IPS DF 6.9 (cell line): ENCODE measurements around the gene USP49.

Experiments used
- DNase-seq: peaks from one replicate; pipeline ENCODE4 v3.0.0-alpha.2; 2013; ENCODE audit warnings: low read depth, low spot score
- H3K27ac ChIP-seq: one replicate; pipeline ENCODE4 v1.5.1; 2013; ENCODE audit warnings: low read length, control low read depth
- H3K27me3 ChIP-seq: 2 replicates; pipeline ENCODE4 v1.6.1; 2013; ENCODE audit warnings: mild to moderate bottlenecking, low read length; ENCODE audit not compliant: control insufficient read depth, insufficient read depth
- H3K36me3 ChIP-seq: 2 replicates; pipeline ENCODE4 v1.6.1; 2013; ENCODE audit warnings: low read length; ENCODE audit not compliant: control insufficient read depth, insufficient read depth
- H3K4me1 ChIP-seq: 2 replicates; pipeline ENCODE4 v1.6.1; 2013; ENCODE audit warnings: low read length; ENCODE audit not compliant: control insufficient read depth, insufficient read depth
- H3K4me3 ChIP-seq: 2 replicates; pipeline ENCODE4 v1.5.1; 2013; ENCODE audit warnings: mild to moderate bottlenecking, low read length
- H3K9me3 ChIP-seq: 2 replicates; pipeline ENCODE4 v1.6.1; 2013; ENCODE audit warnings: low read length, inconsistent platforms; ENCODE audit not compliant: control insufficient read depth, insufficient read depth
- WGBS: extraction: QIAGEN DNeasy Blood & Tissue Kit; methylation state at CpG from one replicate; pipeline ENCODE4 v1.1.7; 2013; ENCODE audit warnings: mixed read lengths, missing lambda C conversion rate; ENCODE audit not compliant: insufficient read length, insufficient coverage; 5-methylcytosine and 5-hydroxymethylcytosine counted together

Gene USP49

GRCh38 chr6:41896281-41896680 is 1.1 kb upstream of the USP49 start:
- no peaks in the 10 kb centered on the region for H3K9me3 ChIP-seq
- H3K27ac ChIP-seq: no peak overlapping the region
- H3K4me1 ChIP-seq: peaks cover 3% of the 10 kb centered on the region; the same call in 1 of the 2 replicates
- no peaks in the 10 kb centered on the region for H3K36me3 ChIP-seq
- H3K27me3 ChIP-seq: no peaks in the 10 kb centered on the region
- no peak overlapping the region; the same call in 1 of the 2 replicates for H3K4me3 ChIP-seq
- no CpG with 5 or more reads among the region's 3 CpGs for WGBS
- DNase-seq: no peak

GRCh38 chr6:41894366-41895299 is 542 bp downstream of the USP49 start:
- Histone ChIP-seq H3K27me3 (no peaks in the 10 kb centered on the region), H3K36me3 (no peaks in the 10 kb centered on the region), H3K4me1 (peaks cover 3% of the 10 kb centered on the region; the same call in 1 of the 2 replicates), H3K27ac (no peak overlapping the region), H3K9me3 (no peaks in the 10 kb centered on the region), H3K4me3 (peak overlapping the region; percentile 76; the same call in 1 of the 2 replicates)
- 100% methylated on average over 2 of the region's 56 CpGs for WGBS
- DNase-seq: no peak

GRCh38 chr6:41892921-41893564 is 2.1 kb downstream of the USP49 start:
- Histone ChIP-seq H3K9me3 (no peaks in the 10 kb centered on the region), H3K4me1 (peaks cover 3% of the 10 kb centered on the region; the same call in 1 of the 2 replicates), H3K36me3 (no peaks in the 10 kb centered on the region), H3K4me3 (no peak overlapping the region), H3K27ac (no peak overlapping the region), H3K27me3 (no peaks in the 10 kb centered on the region)
- WGBS: no CpG with 5 or more reads among the region's 4 CpGs
- DNase-seq: no peak

- WGBS: no CpG with 5 or more reads among the region's 4 CpGs
- Histone ChIP-seq H3K27me3 (no peaks in the 10 kb centered on the region), H3K4me1 (peaks cover 3% of the 10 kb centered on the region; the same call in 1 of the 2 replicates), H3K36me3 (no peaks in the 10 kb centered on the region), H3K27ac (no peak overlapping the region), H3K4me3 (no peak overlapping the region), H3K9me3 (no peaks in the 10 kb centered on the region)
- no peak for DNase-seq
These were observed 7.8 kb downstream of the USP49 start for GRCh38 chr6:41887331-41887751.

GRCh38 chr6:41885930-41886329 is 9.2 kb downstream of the USP49 start:
- Histone ChIP-seq H3K27ac (no peak overlapping the region), H3K36me3 (no peaks in the 10 kb centered on the region), H3K27me3 (no peaks in the 10 kb centered on the region), H3K4me3 (no peak overlapping the region), H3K4me1 (peaks cover 3% of the 10 kb centered on the region; the same call in 1 of the 2 replicates), H3K9me3 (no peaks in the 10 kb centered on the region)
- DNase-seq: no peak
- WGBS: no CpG with 5 or more reads among the region's 1 CpG

GRCh38 chr6:41884957-41885356 is 10.2 kb downstream of the USP49 start:
- no peak for DNase-seq
- H3K4me3 ChIP-seq: no peak overlapping the region
- no peaks in the 10 kb centered on the region for H3K27me3 ChIP-seq
- no peaks in the 10 kb centered on the region for H3K9me3 ChIP-seq
- 100% methylated on average over 1 of the region's 5 CpGs for WGBS
- H3K4me1 ChIP-seq: peaks cover 3% of the 10 kb centered on the region; the same call in 1 of the 2 replicates
- no peaks in the 10 kb centered on the region for H3K36me3 ChIP-seq
- no peak overlapping the region for H3K27ac ChIP-seq

- Histone ChIP-seq H3K4me3 (no peak overlapping the region), H3K9me3 (no peaks in the 10 kb centered on the region), H3K27me3 (no peaks in the 10 kb centered on the region), H3K36me3 (no peaks in the 10 kb centered on the region), H3K27ac (no peak overlapping the region), H3K4me1 (no peaks in the 10 kb centered on the region)
- DNase-seq: no peak
- no CpG with 5 or more reads among the region's 1 CpG for WGBS
These were observed 13.7 kb downstream of the USP49 start for GRCh38 chr6:41881506-41881905.

GRCh38 chr6:41878961-41879405 is 16.2 kb downstream of the USP49 start:
- Histone ChIP-seq H3K27me3 (no peaks in the 10 kb centered on the region), H3K4me3 (no peak overlapping the region), H3K36me3 (no peaks in the 10 kb centered on the region), H3K9me3 (no peaks in the 10 kb centered on the region), H3K4me1 (no peaks in the 10 kb centered on the region), H3K27ac (no peak overlapping the region)
- no peak for DNase-seq
- no CpG with 5 or more reads among the region's 5 CpGs for WGBS

- H3K36me3 ChIP-seq: no peaks in the 10 kb centered on the region
- WGBS: no CpG with 5 or more reads among the region's 2 CpGs
- no peaks in the 10 kb centered on the region for H3K27me3 ChIP-seq
- no peak overlapping the region for H3K27ac ChIP-seq
- H3K9me3 ChIP-seq: no peaks in the 10 kb centered on the region
- no peak overlapping the region for H3K4me3 ChIP-seq
- no peak for DNase-seq
- H3K4me1 ChIP-seq: no peaks in the 10 kb centered on the region
These were observed 16.9 kb downstream of the USP49 start for GRCh38 chr6:41878246-41878645.

GRCh38 chr6:41877051-41877680 is 18.0 kb downstream of the USP49 start:
- no CpG with 5 or more reads among the region's 2 CpGs for WGBS
- Histone ChIP-seq H3K4me3 (no peak overlapping the region), H3K27ac (no peak overlapping the region), H3K9me3 (no peaks in the 10 kb centered on the region), H3K27me3 (no peaks in the 10 kb centered on the region), H3K36me3 (no peaks in the 10 kb centered on the region), H3K4me1 (no peaks in the 10 kb centered on the region)
- DNase-seq: no peak
